ENCODE measurements around the gene LAMA3.

LAMA3 gene

DNA sequence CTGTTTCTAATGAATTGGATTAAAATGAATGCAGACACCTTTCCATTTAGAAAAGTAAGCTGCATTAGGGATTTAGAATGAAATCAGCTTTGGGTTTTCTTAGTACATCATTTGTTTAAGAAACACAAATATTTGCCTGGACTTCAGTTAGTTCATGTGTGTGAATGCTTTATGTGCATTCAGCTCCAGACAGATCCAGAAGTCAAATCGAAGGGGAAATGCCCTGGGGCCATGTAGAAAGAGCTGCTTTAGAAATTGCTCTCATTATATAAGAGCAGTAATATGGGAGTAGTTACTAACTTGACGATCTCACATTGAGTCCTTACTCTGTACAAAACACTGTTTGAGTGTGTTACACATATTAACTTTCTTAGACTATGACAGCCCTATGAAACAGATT is 237.3 kb downstream of the LAMA3 start:
- TF ChIP-seq, protein P1, sequence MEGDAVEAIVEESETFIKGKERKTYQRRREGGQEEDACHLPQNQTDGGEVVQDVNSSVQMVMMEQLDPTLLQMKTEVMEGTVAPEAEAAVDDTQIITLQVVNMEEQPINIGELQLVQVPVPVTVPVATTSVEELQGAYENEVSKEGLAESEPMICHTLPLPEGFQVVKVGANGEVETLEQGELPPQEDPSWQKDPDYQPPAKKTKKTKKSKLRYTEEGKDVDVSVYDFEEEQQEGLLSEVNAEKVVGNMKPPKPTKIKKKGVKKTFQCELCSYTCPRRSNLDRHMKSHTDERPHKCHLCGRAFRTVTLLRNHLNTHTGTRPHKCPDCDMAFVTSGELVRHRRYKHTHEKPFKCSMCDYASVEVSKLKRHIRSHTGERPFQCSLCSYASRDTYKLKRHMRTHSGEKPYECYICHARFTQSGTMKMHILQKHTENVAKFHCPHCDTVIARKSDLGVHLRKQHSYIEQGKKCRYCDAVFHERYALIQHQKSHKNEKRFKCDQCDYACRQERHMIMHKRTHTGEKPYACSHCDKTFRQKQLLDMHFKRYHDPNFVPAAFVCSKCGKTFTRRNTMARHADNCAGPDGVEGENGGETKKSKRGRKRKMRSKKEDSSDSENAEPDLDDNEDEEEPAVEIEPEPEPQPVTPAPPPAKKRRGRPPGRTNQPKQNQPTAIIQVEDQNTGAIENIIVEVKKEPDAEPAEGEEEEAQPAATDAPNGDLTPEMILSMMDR (IDR thresholded peaks at IDR 0.05; ENCODE audit: low read depth, low read length, missing control alignments), result no peak
- no peak for DNase-seq (ENCODE audit: extremely low read depth, low read depth)
- H3K4me3 ChIP-seq (replicated peaks; ENCODE audit: low read depth, low read length), result no peak overlapping the region

DNA sequence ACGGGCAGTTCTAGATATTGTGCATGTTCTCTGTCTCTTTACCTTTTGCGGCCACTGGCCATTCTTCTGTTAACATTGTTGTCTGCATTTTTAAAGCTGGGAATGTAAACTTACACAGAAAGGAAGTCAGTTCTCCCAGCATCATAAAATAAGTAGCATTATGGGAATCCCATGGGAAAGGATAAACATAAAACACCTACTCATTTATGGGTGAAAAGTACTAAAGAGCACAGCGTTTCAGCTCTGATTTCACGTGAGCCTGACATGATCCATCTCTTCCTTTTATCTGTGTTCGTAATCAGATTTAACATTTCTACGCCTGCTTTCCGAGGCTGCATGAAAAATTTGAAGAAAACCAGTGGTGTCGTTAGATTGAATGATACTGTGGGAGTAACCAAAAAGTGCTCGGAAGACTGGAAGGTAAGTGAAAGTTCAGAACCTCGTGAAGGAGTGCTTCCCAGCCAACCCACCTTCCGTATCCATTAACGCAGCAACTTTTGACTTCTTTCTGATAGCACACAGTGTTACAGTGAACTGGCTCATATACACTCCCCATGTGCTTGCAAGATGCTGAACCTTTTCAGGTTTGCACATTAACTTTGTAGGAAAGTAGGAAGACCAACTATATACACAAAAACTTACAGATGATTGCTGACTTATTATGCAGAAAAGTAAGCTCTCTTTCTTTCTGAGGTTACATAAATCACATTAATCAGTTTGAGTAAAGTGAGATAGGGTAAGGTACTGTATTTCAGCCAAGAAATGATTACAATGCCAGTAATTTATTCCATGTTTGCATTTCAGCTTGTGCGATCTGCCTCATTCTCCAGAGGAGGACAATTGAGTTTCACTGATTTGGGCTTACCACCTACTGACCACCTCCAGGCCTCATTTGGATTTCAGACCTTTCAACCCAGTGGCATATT is 238.8 kb downstream of the LAMA3 start:
- no peak overlapping the region for H3K4me3 ChIP-seq (replicated peaks; ENCODE audit: low read depth, low read length)
- DNase-seq (ENCODE audit: extremely low read depth, low read depth), result no peak
- TF ChIP-seq, protein P1 (IDR thresholded peaks at IDR 0.05; ENCODE audit: low read depth, low read length, missing control alignments), result no peak

DNA sequence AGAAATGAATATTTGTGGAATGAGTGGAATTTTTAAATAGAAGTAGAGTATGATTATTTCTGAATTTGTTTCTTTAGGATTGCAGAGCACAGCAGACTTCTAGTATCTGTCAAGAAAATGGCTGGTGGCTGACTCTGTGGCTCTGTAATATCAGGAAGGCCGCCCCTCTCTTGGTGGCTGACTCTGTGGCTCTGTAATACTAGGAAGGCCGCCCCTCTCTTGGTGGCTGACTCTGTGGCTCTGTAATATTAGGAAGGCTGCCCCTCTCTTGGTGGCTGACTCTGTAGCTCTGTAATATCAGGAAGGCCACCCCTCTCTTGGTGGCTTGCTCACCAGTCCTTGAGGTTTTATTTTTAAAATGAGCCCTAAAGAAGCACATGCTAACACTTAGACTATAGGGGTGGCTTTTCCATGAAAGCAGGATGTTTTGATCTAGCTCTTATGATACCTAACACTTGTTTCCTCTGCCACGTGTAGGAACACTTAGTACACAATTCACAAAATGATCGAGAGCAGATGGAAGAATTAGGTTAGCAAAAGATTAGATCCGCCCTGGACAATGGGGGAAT is 240.2 kb downstream of the LAMA3 start:
- TF ChIP-seq, protein P1 (IDR thresholded peaks at IDR 0.05; ENCODE audit: low read depth, low read length, missing control alignments), result no peak
- DNase-seq (ENCODE audit: extremely low read depth, low read depth), result no peak
- H3K4me3 ChIP-seq (replicated peaks; ENCODE audit: low read depth, low read length), result no peak overlapping the region

DNA sequence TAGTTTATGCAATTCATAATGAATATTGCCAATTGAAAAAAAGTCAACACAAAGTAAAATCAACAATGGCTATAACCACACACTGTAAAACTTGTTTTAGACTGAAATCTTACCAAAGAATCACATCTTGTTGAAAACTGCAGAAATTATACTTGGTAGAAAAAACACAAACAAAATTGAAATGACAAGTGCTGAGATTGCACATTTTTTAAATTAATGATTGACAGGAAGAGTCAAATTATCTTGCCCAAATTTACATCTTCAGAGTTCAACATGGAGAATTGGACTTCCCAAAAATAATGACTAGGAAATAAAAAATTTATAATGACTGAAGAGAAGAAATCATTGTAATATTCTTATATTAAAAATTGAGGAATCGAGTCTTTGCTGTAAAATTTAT is 240.7 kb downstream of the LAMA3 start:
- DNase-seq (ENCODE audit: extremely low read depth, low read depth), result no peak
- TF ChIP-seq, protein P1 (IDR thresholded peaks at IDR 0.05; ENCODE audit: low read depth, low read length, missing control alignments), result no peak
- no peak overlapping the region for H3K4me3 ChIP-seq (replicated peaks; ENCODE audit: low read depth, low read length)

DNA sequence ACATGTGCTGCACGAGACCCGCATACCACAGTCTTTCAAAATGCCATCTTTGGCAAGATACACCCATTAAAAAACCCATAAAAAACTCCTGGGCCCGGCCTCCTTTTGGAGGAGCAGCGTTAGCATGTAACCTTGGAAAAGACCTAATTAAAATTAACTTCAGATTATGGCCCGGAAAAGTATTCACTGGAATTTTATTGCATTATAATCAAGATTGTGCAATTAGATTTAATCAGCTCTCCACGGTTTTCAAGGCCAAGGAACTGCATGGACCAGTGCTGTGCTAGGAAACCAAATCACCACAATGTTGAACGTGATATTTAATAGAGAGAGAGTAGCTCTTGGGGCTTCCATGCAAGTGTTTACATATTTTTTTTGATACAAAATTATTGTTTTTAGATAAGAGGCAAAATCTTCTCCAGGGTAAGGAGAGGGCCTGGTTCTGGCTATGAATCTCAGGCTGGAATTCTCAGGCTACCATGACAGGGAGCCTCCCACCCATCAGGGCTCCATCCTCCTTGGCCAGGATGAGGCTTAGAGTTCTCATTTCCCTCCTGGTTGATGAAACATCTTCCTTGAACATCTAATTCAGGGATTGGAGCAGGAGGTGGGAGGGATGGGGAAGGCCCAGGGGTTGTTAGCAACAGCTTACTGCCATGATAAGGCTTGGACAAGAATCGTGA is 243.3 kb downstream of the LAMA3 start:
- H3K4me3 ChIP-seq (replicated peaks; ENCODE audit: low read depth, low read length), result no peak overlapping the region
- TF ChIP-seq, protein P1 (IDR thresholded peaks at IDR 0.05; ENCODE audit: low read depth, low read length, missing control alignments), result no peak
- DNase-seq (ENCODE audit: extremely low read depth, low read depth), result no peak

DNA sequence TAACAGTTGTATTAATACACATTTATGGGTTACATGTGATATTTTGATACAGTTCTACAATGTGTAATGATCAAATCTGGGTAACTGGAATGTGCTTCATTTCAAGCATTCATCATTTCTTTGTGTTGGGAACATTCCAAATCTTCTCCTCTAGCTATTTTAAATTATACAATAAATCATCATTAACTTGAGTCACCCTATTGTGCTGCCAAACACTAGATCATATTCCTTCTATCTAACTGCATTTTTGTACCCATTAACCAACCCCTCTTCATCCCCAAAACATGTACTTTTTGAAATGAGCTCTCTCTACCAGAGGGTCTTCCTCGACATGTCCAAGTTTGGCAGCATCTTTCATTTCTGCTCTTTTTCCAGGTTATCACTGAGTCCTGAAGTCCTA is 244.2 kb downstream of the LAMA3 start:
- no peak overlapping the region for H3K4me3 ChIP-seq (replicated peaks; ENCODE audit: low read depth, low read length)
- TF ChIP-seq, protein P1 (IDR thresholded peaks at IDR 0.05; ENCODE audit: low read depth, low read length, missing control alignments), result no peak
- no peak for DNase-seq (ENCODE audit: extremely low read depth, low read depth)
